Liver (tissue), 3 donors: Measurements from ENCODE around the gene TTC33.

Experiments used
- EGR1 ChIP-seq, 2 donors: IDR thresholded peaks; 2 replicates each; pipeline ENCODE4 v1.6.1; 2016 to 2018; ENCODE audit warnings: antibody characterized with exemption in 2 of 2, low read depth in 2 of 2
- JUND ChIP-seq, 2 donors: IDR thresholded peaks; 2 replicates each; pipeline ENCODE4 v1.6.1; 2016; ENCODE audit warnings: antibody characterized with exemption in 2 of 2
- SP1 ChIP-seq: IDR thresholded peaks from 2 replicates; pipeline ENCODE4 v1.6.1; 2018; ENCODE audit warnings: antibody characterized with exemption, mild to moderate bottlenecking
- YY1 ChIP-seq: IDR thresholded peaks from 2 replicates; pipeline ENCODE4 v1.6.1; 2016; ENCODE audit warnings: antibody characterized with exemption, mild to moderate bottlenecking
- TF ChIP-seq, protein P1 (sequence below): fragments of 150-350 bp; IDR thresholded peaks from 2 replicates; pipeline ENCODE4 v1.5.1; 2017; ENCODE audit warnings: improper control_type of control experiment, low read depth, low read length; ENCODE audit not compliant: missing input control
- donor health status: healthy.
- donor health status: healthy.

DNA sequence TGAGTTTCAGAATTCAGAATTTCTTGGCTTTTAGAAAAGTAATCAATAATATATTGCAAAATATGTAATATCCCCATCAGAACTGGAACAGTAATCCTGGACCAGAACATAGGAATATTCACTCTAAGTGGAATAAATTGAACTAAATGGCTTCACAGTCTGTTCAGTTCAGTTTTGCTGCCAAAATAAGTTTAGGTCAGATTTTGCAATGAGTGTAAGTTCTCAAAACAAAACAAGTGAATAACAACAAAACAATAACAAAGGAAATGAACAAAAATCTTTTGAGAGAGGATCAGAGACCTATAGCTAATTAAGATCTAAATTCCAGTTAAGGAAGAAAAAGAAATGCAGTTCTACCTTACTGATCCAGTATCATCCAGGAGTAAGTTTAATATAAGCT lies 66.8 kb downstream of the TTC33 start:
- TF ChIP-seq, protein P1, sequence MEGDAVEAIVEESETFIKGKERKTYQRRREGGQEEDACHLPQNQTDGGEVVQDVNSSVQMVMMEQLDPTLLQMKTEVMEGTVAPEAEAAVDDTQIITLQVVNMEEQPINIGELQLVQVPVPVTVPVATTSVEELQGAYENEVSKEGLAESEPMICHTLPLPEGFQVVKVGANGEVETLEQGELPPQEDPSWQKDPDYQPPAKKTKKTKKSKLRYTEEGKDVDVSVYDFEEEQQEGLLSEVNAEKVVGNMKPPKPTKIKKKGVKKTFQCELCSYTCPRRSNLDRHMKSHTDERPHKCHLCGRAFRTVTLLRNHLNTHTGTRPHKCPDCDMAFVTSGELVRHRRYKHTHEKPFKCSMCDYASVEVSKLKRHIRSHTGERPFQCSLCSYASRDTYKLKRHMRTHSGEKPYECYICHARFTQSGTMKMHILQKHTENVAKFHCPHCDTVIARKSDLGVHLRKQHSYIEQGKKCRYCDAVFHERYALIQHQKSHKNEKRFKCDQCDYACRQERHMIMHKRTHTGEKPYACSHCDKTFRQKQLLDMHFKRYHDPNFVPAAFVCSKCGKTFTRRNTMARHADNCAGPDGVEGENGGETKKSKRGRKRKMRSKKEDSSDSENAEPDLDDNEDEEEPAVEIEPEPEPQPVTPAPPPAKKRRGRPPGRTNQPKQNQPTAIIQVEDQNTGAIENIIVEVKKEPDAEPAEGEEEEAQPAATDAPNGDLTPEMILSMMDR, result no peak
- TF ChIP-seq SP1 (no peak), YY1 (no peak), JUND (IDR thresholded peaks at IDR 0.05) (no peak), EGR1 (IDR thresholded peaks at IDR 0.05; ENCODE audit: low read depth in 2 of 2) (no peak)
